HepG2 (cell line): Measurements from ENCODE around the gene BLVRB. TPM values are rescaled to one million over a fixed set of nuclear protein-coding genes. Genes with fewer than 3 reads are reported as not detected.

Experiments
- ATAC-seq: fragments of 200-7000 bp; cut with Tn5 transposase; 3 replicates; pipeline ENCODE4 v1.9.1; 2020; ENCODE audit warnings: mild to moderate bottlenecking, moderate library complexity
- BruUV-seq: library from RNA; stranded (reverse); fragments of 400-500 nt; replicated peaks from 2 replicates; lab custom pipeline; 2021; lab: Mats Ljungman, UMichigan
- CTCF ChIA-PET: fragments of 300-600 bp; formaldehyde crosslinking; extraction: SDS; loops from one replicate; lab custom pipeline; 2021; ENCODE audit warnings: low total read pairs, inconsistent platforms, low intra/inter-chr PET ratio; lab: Yijun Ruan, JAX
- POLR2A ChIA-PET: fragments of 350-600 bp; sonication (Branson Sonifier 250); formaldehyde crosslinking; loops from one replicate; lab custom pipeline; 2020; ENCODE audit warnings: antibody characterized with exemption, inconsistent platforms; lab: Yijun Ruan, JAX
- DNase-seq: peaks from one replicate; pipeline ENCODE4 v3.0.0-alpha.2; 2015; ENCODE audit warnings: low spot score
- FAIRE-seq: peaks from 3 replicates; lab custom pipeline; 2011; peaks lifted over from hg19 to GRCh38; lab: Jason Lieb, UNC
- H2AFZ ChIP-seq: one replicate; pipeline ENCODE4 v1.6.1; 2011; ENCODE audit warnings: low read length, inconsistent platforms
- H3K27ac ChIP-seq: fragments of 300-600 bp; 3 replicates; pipeline ENCODE4 v1.8.0; 2011; ENCODE audit warnings: mixed run types, mild to moderate bottlenecking, mixed read lengths, low read length, inconsistent platforms; ENCODE audit not compliant: insufficient read depth; ENCODE audit errors: extremely low read length
- H3K27me3 ChIP-seq, 2 experiments: fragments of 200-600 bp in 1 of 2; 2 replicates in 1 of 2; 3 replicates in 1 of 2; pipeline versions ENCODE4 v1.6.0 to v1.8.0; 2011; ENCODE audit warnings: low read length in 2 of 2, mild to moderate bottlenecking in 2 of 2, moderate library complexity in 2 of 2, inconsistent platforms in 1 of 2; ENCODE audit not compliant: insufficient read depth in 2 of 2, control insufficient read depth in 1 of 2
- H3K36me3 ChIP-seq, 2 experiments: fragments of 200-600 bp in 1 of 2; replicated peaks in 1 of 2; 2 replicates in 1 of 2; 3 replicates in 1 of 2; pipeline versions ENCODE4 v1.5.1 to v1.8.0; 2011; ENCODE audit warnings: low read length in 2 of 2, inconsistent platforms in 1 of 2; ENCODE audit not compliant: insufficient read depth in 2 of 2, control insufficient read depth in 1 of 2
- H3K4me1 ChIP-seq: 2 replicates; pipeline ENCODE4 v1.5.1; 2012; ENCODE audit warnings: low read length, inconsistent platforms; ENCODE audit not compliant: insufficient read depth
- H3K4me2 ChIP-seq: 2 replicates; pipeline ENCODE4 v1.6.0; 2011; ENCODE audit warnings: low read depth, low read length, inconsistent platforms
- H3K4me3 ChIP-seq, 3 experiments: fragments of 200-600 bp in 1 of 3; sonication (generic), shearing (Covaris generic) in 1 of 3; replicated peaks in 1 of 3; 2 replicates each; pipeline ENCODE4 v1.5.1; 2011 to 2016; ENCODE audit warnings: low read length in 3 of 3, inconsistent platforms in 2 of 3, low read depth in 2 of 3, mild to moderate bottlenecking in 2 of 3, control low read depth in 1 of 3, mixed read lengths in 1 of 3; ENCODE audit not compliant: insufficient read depth in 1 of 3
- H3K79me2 ChIP-seq: one replicate; pipeline ENCODE4 v1.6.1; 2011; ENCODE audit warnings: low read length, inconsistent platforms; ENCODE audit not compliant: insufficient read depth
- H3K9ac ChIP-seq: 2 replicates; pipeline ENCODE4 v1.6.0; 2011; ENCODE audit warnings: mild to moderate bottlenecking, low read depth, low read length, inconsistent platforms; ENCODE audit not compliant: insufficient read depth
- H3K9me3 ChIP-seq: 2 replicates; pipeline ENCODE4 v1.5.1; 2012; ENCODE audit warnings: mild to moderate bottlenecking, low read length
- H4K20me1 ChIP-seq: 2 replicates; pipeline ENCODE4 v1.6.0; 2011; ENCODE audit warnings: inconsistent platforms, mild to moderate bottlenecking, low read length, moderate library complexity; ENCODE audit not compliant: insufficient read depth
- CERS6 ChIP-seq: sonication (generic); formaldehyde crosslinking; IDR thresholded peaks from 2 replicates; pipeline ENCODE4 v1.5.0; 2020; ENCODE audit warnings: missing genetic modification reagents
- NR1H2 ChIP-seq: sonication (generic); formaldehyde crosslinking; IDR thresholded peaks from 2 replicates; pipeline ENCODE4 v1.8.1; 2022; ENCODE audit warnings: low read depth, missing genetic modification reagents, borderline replicate concordance
- PATZ1 ChIP-seq: sonication (generic); formaldehyde crosslinking; IDR thresholded peaks from 2 replicates; pipeline ENCODE4 v1.4.0; 2020; ENCODE audit warnings: missing genetic modification reagents
- SOX13 ChIP-seq, 3 experiments: fragments of 450-650 bp in 1 of 3; sonication (generic) in 1 of 3; formaldehyde crosslinking in 1 of 3; IDR thresholded peaks in 2 of 3; conservative IDR thresholded peaks in 1 of 3; 2 replicates each; pipeline versions ENCODE4 v1.5.0 to v1.6.1; 2016 to 2020; ENCODE audit warnings: antibody characterized with exemption in 1 of 3, mild to moderate bottlenecking in 1 of 3, missing compliant biosample characterization in 1 of 3, missing genetic modification reagents in 1 of 3, moderate library complexity in 1 of 3
- ZBTB1 ChIP-seq: sonication (generic); formaldehyde crosslinking; IDR thresholded peaks from 2 replicates; pipeline ENCODE4 v1.4.0; 2020; ENCODE audit warnings: missing genetic modification reagents, borderline replicate concordance
- ZC3H4 ChIP-seq: sonication (generic); formaldehyde crosslinking; IDR thresholded peaks from 2 replicates; pipeline ENCODE4 v1.4.0; 2020; ENCODE audit warnings: missing genetic modification reagents, borderline replicate concordance
- ZFP37 ChIP-seq: sonication (generic); formaldehyde crosslinking; IDR thresholded peaks from 2 replicates; pipeline ENCODE4 v1.4.0; 2020; ENCODE audit warnings: missing genetic modification reagents, borderline replicate concordance
- ZNF251 ChIP-seq: sonication (generic); formaldehyde crosslinking; IDR thresholded peaks from 2 replicates; pipeline ENCODE4 v1.9.0; 2021; ENCODE audit warnings: mild to moderate bottlenecking, missing genetic modification reagents
- ZNF274 ChIP-seq: sonication (generic); formaldehyde crosslinking; IDR thresholded peaks from 2 replicates; pipeline ENCODE4 v1.5.1; 2020; ENCODE audit warnings: mild to moderate bottlenecking, missing genetic modification reagents
- ZNF615 ChIP-seq: sonication (generic); formaldehyde crosslinking; IDR thresholded peaks from 2 replicates; pipeline ENCODE4 v1.5.0; 2020; ENCODE audit warnings: mild to moderate bottlenecking, missing genetic modification reagents, borderline replicate concordance
- ZNF678 ChIP-seq: sonication (generic); formaldehyde crosslinking; IDR thresholded peaks from 2 replicates; pipeline ENCODE4 v1.4.0; 2020; ENCODE audit warnings: mild to moderate bottlenecking, missing genetic modification reagents
- ZNF746 ChIP-seq: sonication (generic); formaldehyde crosslinking; IDR thresholded peaks from 2 replicates; pipeline ENCODE4 v1.8.0; 2022; ENCODE audit warnings: mild to moderate bottlenecking, missing genetic modification reagents
- ZNF792 ChIP-seq: IDR thresholded peaks from 2 replicates; pipeline ENCODE4 v1.6.1; 2016
- ZSCAN12 ChIP-seq: sonication (generic); formaldehyde crosslinking; IDR thresholded peaks from 2 replicates; pipeline ENCODE4 v1.9.0; 2021; ENCODE audit warnings: mild to moderate bottlenecking, missing genetic modification reagents
- WGBS: methylation state at CpG from one replicate; pipeline ENCODE4 v1.1.6; 2017; ENCODE audit warnings: low lambda C conversion rate; 5-methylcytosine and 5-hydroxymethylcytosine counted together
- in situ Hi-C: cut with HindIII; loops from 2 replicates; pipeline ENCODE4 v1.10.0; 2017; ENCODE audit warnings: low pct_unique_long_range_greater_than_20kb; ENCODE audit not compliant: extremely low pct_ligation_motif_present
- intact Hi-C: fragments of 100-400 bp; cut with micrococcal nuclease; formaldehyde crosslinking; loops from one replicate; pipeline ENCODE4 v1.10.0; 2022; ENCODE audit not compliant: unreplicated experiment
- polyA plus RNA-seq, 8 experiments: library from polyadenylated mRNA; depleted of rRNA in 3 of 8; stranded (reverse) in 7 of 8; unstranded in 1 of 8; fragments of >200 nt; fragmentation: Illumina TruSeq in 4 of 8; extraction: Trizol in 4 of 8; gene quantifications; 2 replicates each; pipeline versions ENCODE4 v1.2.1 to v1.2.3, GENCODE V29; 2011 to 2016; ENCODE audit warnings: low read depth in 4 of 8, missing spikeins in 1 of 8, mixed read lengths in 1 of 8; ENCODE audit not compliant: insufficient read depth in 1 of 8
- total RNA-seq, 5 experiments: library from RNA; depleted of rRNA; stranded (reverse); fragments of >200 nt; fragmentation: Illumina TruSeq; extraction: Trizol; gene quantifications; 2 replicates each; pipeline ENCODE4 v1.2.3, GENCODE V29; 2016; ENCODE audit warnings: low read depth in 1 of 5
- TF ChIP-seq, protein P1 (sequence below): sonication (generic); formaldehyde crosslinking; IDR thresholded peaks from 2 replicates; pipeline ENCODE4 v1.4.0; 2020; ENCODE audit warnings: low read depth, mild to moderate bottlenecking, missing genetic modification reagents

The BLVRB gene
- total and polyA plus RNA-seq, 2 of the 13 experiments (the other 11 are each of a cell fraction or from before 2014, with no cell fraction given), result 25.9 to 51.4 TPM

DNA sequence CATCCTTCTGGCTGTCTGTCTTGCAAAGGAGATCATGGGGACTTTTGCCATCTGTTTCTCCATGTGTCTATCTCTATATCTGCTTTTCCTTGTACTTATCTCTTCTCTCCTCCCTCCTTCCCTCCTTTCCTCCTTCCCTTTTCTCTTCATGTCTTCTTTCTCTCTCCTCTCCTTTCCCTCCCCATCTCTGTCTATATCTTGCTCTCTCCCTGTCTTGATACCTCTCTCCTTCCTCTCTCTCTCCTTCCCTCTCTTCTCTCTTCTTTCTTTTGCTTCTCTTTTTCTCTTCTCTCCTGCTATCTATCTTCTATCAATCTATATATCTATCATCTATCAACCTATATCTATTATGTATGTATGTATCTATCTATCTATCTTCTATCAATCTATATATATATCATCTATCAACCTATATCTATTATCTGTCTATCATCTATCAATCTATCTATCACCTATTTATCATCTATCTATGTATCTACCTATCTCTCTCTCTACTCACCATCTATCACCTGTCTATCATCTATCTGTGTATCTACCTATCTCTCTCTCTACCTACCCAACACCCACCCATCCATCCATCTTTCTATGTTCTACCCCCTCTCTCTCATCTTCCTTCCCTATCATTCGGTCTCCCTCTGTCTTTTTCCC lies 28.8 kb upstream of the BLVRB start:
- ChIA-PET CTCF (no interaction called here), POLR2A (no interaction called here)
- H4K20me1 ChIP-seq, result no peaks in the 10 kb centered on the region
- no peak overlapping the region for H3K4me3 ChIP-seq
- DNase-seq (no peak), ATAC-seq (no peak), FAIRE-seq (no peak)
- peaks cover 6% of the 10 kb centered on the region; the same call in 1 of the 2 replicates for H3K4me1 ChIP-seq
- no peaks in the 10 kb centered on the region for H3K9me3 ChIP-seq
- no peaks in the 10 kb centered on the region for H3K79me2 ChIP-seq
- H3K36me3 ChIP-seq, result no peaks in the 10 kb centered on the region
- TF ChIP-seq NR1H2 (CRISPR knock-in tag) (no peak), ZNF792 (CRISPR knock-in tag) (no peak), ZNF615 (no peak), ZC3H4 (no peak), ZNF274 (CRISPR knock-in tag) (no peak), ZNF251 (CRISPR knock-in tag) (no peak), CERS6 (CRISPR knock-in tag) (no peak), ZSCAN12 (CRISPR knock-in tag) (no peak), ZBTB1 (CRISPR knock-in tag) (no peak), ZFP37 (no peak), SOX13 (IDR thresholded peaks at IDR 0.05) (no peak), SOX13 (CRISPR knock-in tag; conservative IDR thresholded peaks at IDR 0.05 in 1 of 2, IDR thresholded peaks at IDR 0.05 in 1 of 2) (no peak), ZNF678 (CRISPR knock-in tag) (no peak), PATZ1 (no peak), ZNF746 (CRISPR knock-in tag) (no peak)
- TF ChIP-seq, protein P1, sequence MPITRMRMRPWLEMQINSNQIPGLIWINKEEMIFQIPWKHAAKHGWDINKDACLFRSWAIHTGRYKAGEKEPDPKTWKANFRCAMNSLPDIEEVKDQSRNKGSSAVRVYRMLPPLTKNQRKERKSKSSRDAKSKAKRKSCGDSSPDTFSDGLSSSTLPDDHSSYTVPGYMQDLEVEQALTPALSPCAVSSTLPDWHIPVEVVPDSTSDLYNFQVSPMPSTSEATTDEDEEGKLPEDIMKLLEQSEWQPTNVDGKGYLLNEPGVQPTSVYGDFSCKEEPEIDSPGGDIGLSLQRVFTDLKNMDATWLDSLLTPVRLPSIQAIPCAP (CRISPR knock-in tag), result no peak
- no peak overlapping the region for H3K27ac ChIP-seq
- H3K9ac ChIP-seq, result no peak overlapping the region
- 0 out of 5 replicates have a peak, but pooled peaks cover 1 to 2% of the 10 kb centered on the region in 2 experiments for H3K27me3 ChIP-seq
- intact Hi-C loops (no loop called here), in situ Hi-C loops (no loop called here)
- WGBS, result 6% methylated on average over 1 of the region's 1 CpG
- no peak overlapping the region for H2AFZ ChIP-seq
- H3K4me2 ChIP-seq, result no peak overlapping the region
- no TSS peak for BruUV-seq
